Activated naive CD4-positive, alpha-beta T cell treated with anti-CD3 and anti-CD28 coated beads, Interleukin-2, amount 50 U/mL, for 16 hours (primary cell): ENCODE data around the gene POU4F1.

ENCODE experiments used
- DNase-seq: peaks from one replicate; pipeline ENCODE4 v3.0.0-alpha.2; 2020

Gene POU4F1

DNA sequence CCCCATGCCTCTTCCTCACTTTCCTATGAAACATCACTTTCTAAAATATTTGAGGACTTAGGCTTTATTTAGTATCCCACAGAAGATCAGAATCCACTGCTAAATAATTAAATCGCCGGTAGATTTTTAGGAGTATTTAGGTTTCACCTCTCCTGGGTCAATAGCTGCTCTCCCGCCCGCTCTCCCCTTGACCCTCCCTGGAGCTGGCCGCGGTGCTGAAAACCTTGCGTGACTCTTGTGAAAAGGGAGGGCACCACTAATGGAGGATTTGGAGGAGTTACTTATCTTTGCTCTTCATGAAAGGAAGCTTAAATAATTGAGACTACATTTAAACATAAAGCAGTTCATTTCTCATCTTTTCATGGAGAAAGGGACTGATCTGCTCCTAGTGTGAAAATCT lies 14.1 kb downstream of the POU4F1 start:
- DNase-seq = no peak

DNA sequence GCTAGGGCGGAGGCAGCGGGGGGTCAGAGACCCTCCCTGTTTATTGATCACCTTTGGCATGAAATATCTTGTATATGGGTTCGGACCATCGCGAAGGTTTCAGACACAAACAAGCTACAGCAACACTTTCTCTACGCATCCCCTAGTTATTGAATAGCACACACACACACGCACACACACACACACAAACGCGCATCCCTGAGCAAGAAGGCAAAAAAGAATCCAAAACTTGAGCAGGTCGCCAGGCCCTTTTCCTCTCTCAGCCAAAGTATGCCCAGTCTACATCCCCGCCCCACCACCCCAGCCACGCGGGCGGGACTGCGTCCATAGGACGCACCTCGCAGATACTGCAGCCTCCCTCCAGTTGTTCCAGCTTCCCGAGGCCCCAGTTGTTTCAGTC lies 16.0 kb downstream of the POU4F1 start:
- no peak for DNase-seq

DNA sequence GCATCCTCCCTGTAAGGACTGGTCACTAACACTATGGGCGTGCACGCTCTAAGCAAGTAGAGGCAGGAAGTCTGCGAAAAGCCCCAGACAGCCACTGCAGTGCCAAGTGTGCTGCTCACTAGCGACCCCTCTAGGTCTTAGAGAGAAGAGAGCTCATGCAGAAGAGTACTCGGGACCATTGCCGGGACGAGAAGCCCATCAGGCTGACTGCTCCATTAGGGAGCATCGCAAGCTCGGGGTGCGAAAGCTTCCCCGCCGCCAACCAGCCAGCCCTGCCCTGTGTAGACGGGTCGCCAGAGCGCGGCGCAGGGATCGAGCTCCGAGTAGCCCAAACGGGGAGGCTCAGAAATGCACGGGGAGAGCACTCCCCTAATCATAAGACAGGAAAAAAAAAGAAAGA lies 16.6 kb downstream of the POU4F1 start:
- DNase-seq = no peak

GRCh38 chr13:78576261-78576660 lies 27.1 kb downstream of the POU4F1 start:
- no peak for DNase-seq

DNA sequence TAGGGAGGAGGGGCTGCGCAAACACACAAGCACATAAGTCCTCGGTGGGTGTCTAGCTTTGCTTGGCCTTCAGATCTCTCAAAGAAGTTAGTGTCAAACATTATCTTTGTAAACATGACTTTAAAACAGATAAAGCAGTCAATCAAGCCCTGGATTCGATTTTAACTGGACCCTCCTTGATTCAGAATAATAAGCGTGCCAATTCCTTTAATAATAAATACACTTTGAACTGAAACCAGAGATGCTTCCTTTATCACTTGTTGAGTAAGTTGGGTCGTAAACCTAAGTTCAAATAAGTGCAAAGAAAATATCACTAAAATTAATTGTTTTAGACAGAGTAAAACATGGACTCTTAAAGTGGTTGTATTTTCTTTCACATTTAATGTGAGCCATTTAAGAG lies 30.9 kb downstream of the POU4F1 start:
- DNase-seq = no peak

GRCh38 chr13:78569029-78569428 lies 34.3 kb downstream of the POU4F1 start:
- DNase-seq = no peak

- no peak for DNase-seq
Observed at GRCh38 chr13:78566631-78567030, 36.7 kb downstream of the POU4F1 start.

- no peak for DNase-seq
Observed at GRCh38 chr13:78562237-78562889, 41.0 kb downstream of the POU4F1 start.
